ENCODE data around the gene SPACA9. TPM values are rescaled to one million over a fixed set of nuclear protein-coding genes. Genes with fewer than 3 reads are reported as not detected.

The SPACA9 gene
- total RNA-seq (2021), result 2.1 and 4.3 TPM in 2 replicates
- Bru-seq, nascent RNA, result percentile 34 among the genes with signal in this experiment
- BruChase-seq, experiment 1, labeled RNA remaining after a 2-hour chase, result percentile 25 among the genes with signal in this experiment
- percentile 39 among the genes with signal in this experiment for BruChase-seq, experiment 2, labeled RNA remaining after a 6-hour chase
- long read RNA-seq, partial matches to known transcripts, result 4 of 11 reads
- long read RNA-seq, other reads (novel, unspliced or antisense), result 4 of 11 reads

DNA sequence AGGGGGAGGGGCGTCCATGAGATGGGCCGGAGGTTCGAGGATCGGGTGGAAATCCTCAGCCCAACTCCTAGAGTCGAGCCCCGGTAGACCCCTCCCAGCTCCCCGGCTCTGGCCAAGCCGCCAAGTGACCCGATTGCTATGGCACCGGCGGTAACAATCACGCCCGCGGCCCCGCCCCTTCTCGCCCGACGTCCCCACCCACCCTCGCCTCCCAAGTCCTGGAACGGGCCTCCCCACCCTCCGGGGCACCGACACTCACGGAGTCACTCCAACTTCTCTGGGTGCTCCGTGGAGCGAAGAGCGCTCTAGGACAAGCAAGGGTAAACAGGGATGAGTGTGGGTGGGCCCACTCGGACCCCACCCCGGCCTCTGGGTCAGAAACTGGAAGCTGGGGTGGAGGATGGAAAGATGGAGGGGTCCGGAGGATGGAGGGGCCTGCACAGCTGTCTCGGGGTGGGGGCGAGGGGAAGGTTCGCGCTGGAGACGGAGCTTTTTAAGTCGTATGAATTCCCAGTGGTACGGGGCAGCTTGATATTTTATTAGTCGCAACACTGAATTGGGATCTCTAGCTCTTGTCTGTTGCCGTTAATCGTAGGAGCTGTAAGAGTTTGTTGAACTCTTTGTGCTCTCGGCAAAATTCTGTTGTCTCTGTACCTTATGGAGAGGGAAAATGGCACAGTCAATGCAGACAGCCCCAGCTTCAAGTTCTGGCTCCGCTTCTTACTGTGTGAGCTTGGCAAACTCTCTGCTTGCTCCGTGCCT, at the start of gene SPACA9:
TSS of gene SPACA9 (plus strand) at position 204 of the 762 bp plus-strand sequence. CDS start 5,050 bp downstream, outside the sequence.
- BruUV-seq (replicated peaks), result no TSS peak
- no peak for TF ChIP-seq EZH2 (IDR thresholded peaks at IDR 0.05; ENCODE audit: borderline replicate concordance, low read depth, low read length, poor library complexity, severe bottlenecking)
- TF ChIP-seq, protein P1, sequence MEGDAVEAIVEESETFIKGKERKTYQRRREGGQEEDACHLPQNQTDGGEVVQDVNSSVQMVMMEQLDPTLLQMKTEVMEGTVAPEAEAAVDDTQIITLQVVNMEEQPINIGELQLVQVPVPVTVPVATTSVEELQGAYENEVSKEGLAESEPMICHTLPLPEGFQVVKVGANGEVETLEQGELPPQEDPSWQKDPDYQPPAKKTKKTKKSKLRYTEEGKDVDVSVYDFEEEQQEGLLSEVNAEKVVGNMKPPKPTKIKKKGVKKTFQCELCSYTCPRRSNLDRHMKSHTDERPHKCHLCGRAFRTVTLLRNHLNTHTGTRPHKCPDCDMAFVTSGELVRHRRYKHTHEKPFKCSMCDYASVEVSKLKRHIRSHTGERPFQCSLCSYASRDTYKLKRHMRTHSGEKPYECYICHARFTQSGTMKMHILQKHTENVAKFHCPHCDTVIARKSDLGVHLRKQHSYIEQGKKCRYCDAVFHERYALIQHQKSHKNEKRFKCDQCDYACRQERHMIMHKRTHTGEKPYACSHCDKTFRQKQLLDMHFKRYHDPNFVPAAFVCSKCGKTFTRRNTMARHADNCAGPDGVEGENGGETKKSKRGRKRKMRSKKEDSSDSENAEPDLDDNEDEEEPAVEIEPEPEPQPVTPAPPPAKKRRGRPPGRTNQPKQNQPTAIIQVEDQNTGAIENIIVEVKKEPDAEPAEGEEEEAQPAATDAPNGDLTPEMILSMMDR (conservative IDR thresholded peaks at IDR 0.05; ENCODE audit: low read depth, low read length), result no peak
- no peaks in the 10 kb centered on the region for H3K4me1 ChIP-seq (ENCODE audit: insufficient read depth, low read length, poor library complexity, severe bottlenecking)
- peak; percentile 54 for DNase-seq (ENCODE audit: low spot score)
- no peaks in the 10 kb centered on the region for H3K36me3 ChIP-seq (ENCODE audit: insufficient read depth, low read length, poor library complexity, severe bottlenecking)
- peak within 1 kb of the TSS; percentile 69 for H3K27ac ChIP-seq (ENCODE audit: low read depth, low read length, poor library complexity, severe bottlenecking)
- peak within 1 kb of the TSS; percentile 80 for H3K4me3 ChIP-seq (ENCODE audit: low read depth, low read length, poor library complexity, severe bottlenecking)
- POLR2A ChIA-PET (ENCODE audit: low non-redundant PET), result no interaction called here
- CTCF ChIA-PET, result no interaction called here
- no peaks in the 10 kb centered on the region for H3K9me3 ChIP-seq (ENCODE audit: low read depth, low read length, poor library complexity, severe bottlenecking)
- H3K27me3 ChIP-seq (replicated peaks; ENCODE audit: insufficient read depth, low read depth, low read length, poor library complexity), result no peaks in the 10 kb centered on the region
- intact Hi-C loops (cut with micrococcal nuclease; ENCODE audit: unreplicated experiment), result no loop called here

DNA sequence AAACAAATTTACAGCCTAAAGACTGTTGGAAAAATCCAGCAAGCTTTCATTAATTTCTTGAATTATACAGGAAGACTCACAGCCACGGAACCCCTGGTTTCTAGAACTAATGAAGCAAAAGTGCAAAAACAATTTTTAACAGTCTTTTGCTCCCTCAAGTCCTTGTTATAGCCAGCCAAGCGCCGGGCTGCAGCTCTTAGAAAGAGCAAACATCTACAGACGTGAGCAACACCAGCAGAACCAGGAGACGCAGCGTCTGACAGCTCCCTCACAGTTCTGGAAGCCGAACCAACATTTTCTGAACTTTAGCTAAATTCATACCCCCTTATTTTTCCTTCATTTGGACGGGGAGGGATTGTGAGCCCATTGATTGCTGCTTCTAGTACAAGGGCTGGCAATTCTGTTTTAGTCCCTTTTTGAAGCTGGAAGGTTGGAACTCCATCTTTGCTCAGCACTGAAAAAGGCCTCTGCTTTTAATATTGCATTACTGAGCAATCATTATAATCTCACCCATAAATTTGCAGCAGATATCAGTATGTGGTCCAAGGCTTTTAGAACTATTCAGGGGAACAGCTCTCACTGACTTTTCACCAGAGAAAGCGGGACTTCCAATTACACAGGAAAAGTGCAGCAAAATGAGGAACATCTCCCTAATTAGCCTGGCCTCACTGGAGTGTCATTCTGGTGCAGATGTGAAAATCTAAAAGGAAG, 46.4 kb upstream of the SPACA9 start:
- TF ChIP-seq EZH2 (IDR thresholded peaks at IDR 0.05; ENCODE audit: borderline replicate concordance, low read depth, low read length, poor library complexity, severe bottlenecking), result no peak
- TF ChIP-seq, protein P1 (conservative IDR thresholded peaks at IDR 0.05; ENCODE audit: low read depth, low read length), result no peak
- Histone ChIP-seq H3K4me1 (ENCODE audit: insufficient read depth, low read length, poor library complexity, severe bottlenecking) (no peaks in the 10 kb centered on the region), H3K4me3 (ENCODE audit: low read depth, low read length, poor library complexity, severe bottlenecking) (no peak overlapping the region), H3K27me3 (replicated peaks; ENCODE audit: insufficient read depth, low read depth, low read length, poor library complexity) (peaks cover 21% of the 10 kb centered on the region), H3K36me3 (ENCODE audit: insufficient read depth, low read length, poor library complexity, severe bottlenecking) (no peaks in the 10 kb centered on the region), H3K27ac (ENCODE audit: low read depth, low read length, poor library complexity, severe bottlenecking) (no peak overlapping the region), H3K9me3 (ENCODE audit: low read depth, low read length, poor library complexity, severe bottlenecking) (no peaks in the 10 kb centered on the region)
- no TSS peak for BruUV-seq (replicated peaks)
- DNase-seq (ENCODE audit: low spot score), result no peak
- CTCF ChIA-PET, result no interaction called here
- POLR2A ChIA-PET (ENCODE audit: low non-redundant PET), result no interaction called here
- intact Hi-C loops (cut with micrococcal nuclease; ENCODE audit: unreplicated experiment), result no loop called here

DNA sequence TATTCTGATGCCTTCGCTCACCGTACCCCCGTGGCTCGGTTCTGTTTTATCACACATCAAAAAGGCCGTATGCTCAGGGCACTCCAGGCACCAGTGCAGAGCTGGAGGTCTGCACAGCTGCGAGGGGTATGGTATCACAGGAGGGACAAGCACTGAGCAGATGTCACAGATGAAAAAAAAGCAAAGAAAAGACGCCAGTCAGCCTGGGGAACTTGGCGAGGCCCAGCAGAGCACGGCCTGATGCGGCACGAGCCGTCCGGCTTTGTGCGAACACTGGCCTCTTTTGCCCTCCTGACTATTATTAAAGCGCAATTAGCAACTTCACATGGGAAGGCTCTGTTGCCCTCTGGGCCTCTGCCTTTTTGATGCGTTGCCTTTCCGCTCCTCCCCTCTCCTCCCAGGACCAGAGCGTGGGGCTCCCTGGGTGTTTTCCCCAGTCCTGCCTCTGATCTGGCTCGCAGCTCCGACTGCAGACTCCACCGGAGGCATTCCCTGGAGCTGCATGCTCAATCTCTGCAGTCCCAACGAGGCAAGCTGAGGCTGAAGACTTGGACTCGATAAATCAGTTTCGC, 45.1 kb upstream of the SPACA9 start:
- H3K36me3 ChIP-seq (ENCODE audit: insufficient read depth, low read length, poor library complexity, severe bottlenecking), result no peaks in the 10 kb centered on the region
- POLR2A ChIA-PET (ENCODE audit: low non-redundant PET), result no interaction called here
- H3K27me3 ChIP-seq (replicated peaks; ENCODE audit: insufficient read depth, low read depth, low read length, poor library complexity), result peaks cover 18% of the 10 kb centered on the region
- BruUV-seq (replicated peaks), result no TSS peak
- no peak overlapping the region for H3K27ac ChIP-seq (ENCODE audit: low read depth, low read length, poor library complexity, severe bottlenecking)
- intact Hi-C loops (cut with micrococcal nuclease; ENCODE audit: unreplicated experiment), result no loop called here
- no peaks in the 10 kb centered on the region for H3K4me1 ChIP-seq (ENCODE audit: insufficient read depth, low read length, poor library complexity, severe bottlenecking)
- CTCF ChIA-PET, result no interaction called here
- no peaks in the 10 kb centered on the region for H3K9me3 ChIP-seq (ENCODE audit: low read depth, low read length, poor library complexity, severe bottlenecking)
- no peak overlapping the region for H3K4me3 ChIP-seq (ENCODE audit: low read depth, low read length, poor library complexity, severe bottlenecking)
- TF ChIP-seq EZH2 (IDR thresholded peaks at IDR 0.05; ENCODE audit: borderline replicate concordance, low read depth, low read length, poor library complexity, severe bottlenecking), result no peak
- TF ChIP-seq, protein P1 (conservative IDR thresholded peaks at IDR 0.05; ENCODE audit: low read depth, low read length), result no peak
- DNase-seq (ENCODE audit: low spot score), result no peak

All from A673 (cell line).